Endothelial cell (in vitro differentiated cells): ENCODE data around the gene GSPT1. TPM values are rescaled to one million over a fixed set of nuclear protein-coding genes. Genes with fewer than 3 reads are reported as not detected.

Experiments used
- DNase-seq: peaks from one replicate; pipeline ENCODE4 v3.0.0; 2021; ENCODE audit warnings: low spot score
- H3K27ac Mint-ChIP-seq: one replicate; pipeline ENCODE4 v1.8.0; 2021; ENCODE audit warnings: mixed read lengths, inconsistent platforms; ENCODE audit not compliant: unreplicated experiment
- H3K27me3 Mint-ChIP-seq: one replicate; pipeline ENCODE4 v1.8.0; 2021; ENCODE audit warnings: mild to moderate bottlenecking, moderate library complexity, mixed read lengths, inconsistent platforms; ENCODE audit not compliant: unreplicated experiment
- H3K36me3 Mint-ChIP-seq: one replicate; pipeline ENCODE4 v1.8.0; 2021; ENCODE audit warnings: mild to moderate bottlenecking, low read depth, mixed read lengths, inconsistent platforms; ENCODE audit not compliant: unreplicated experiment
- H3K4me1 Mint-ChIP-seq: one replicate; pipeline ENCODE4 v1.8.0; 2021; ENCODE audit warnings: mild to moderate bottlenecking, mixed read lengths, inconsistent platforms; ENCODE audit not compliant: unreplicated experiment
- H3K4me3 Mint-ChIP-seq: one replicate; pipeline ENCODE4 v1.8.0; 2021; ENCODE audit warnings: mild to moderate bottlenecking, mixed read lengths, inconsistent platforms; ENCODE audit not compliant: unreplicated experiment
- H3K9me3 Mint-ChIP-seq: one replicate; pipeline ENCODE4 v1.8.0; 2021; ENCODE audit warnings: mixed read lengths, inconsistent platforms; ENCODE audit not compliant: unreplicated experiment
- CTCF ChIP-seq: fragments of 200-600 bp; sonication (generic); IDR thresholded peaks from one replicate; pipeline ENCODE4 v1.5.0; 2021; ENCODE audit warnings: antibody characterized with exemption; ENCODE audit not compliant: unreplicated experiment
- total RNA-seq: library from RNA; stranded (reverse); fragmentation: NEBNext Ultra II Directional; extraction: Animal tissue kit (Norgen Biotek cat#: 25700); gene quantifications from one replicate; pipeline ENCODE4 v1.2.1, GENCODE V29; 2021; ENCODE audit not compliant: unreplicated experiment

GSPT1 gene
- total RNA-seq, 1 donor from 2014 or later: 99.8 TPM

- no peaks in the 10 kb centered on the region for H3K4me1 Mint-ChIP-seq
- H3K27ac Mint-ChIP-seq: no peak overlapping the region
- no peak for DNase-seq
- H3K27me3 Mint-ChIP-seq: peaks cover 4% of the 10 kb centered on the region
- peaks cover 21% of the 10 kb centered on the region for H3K36me3 Mint-ChIP-seq
- no peak overlapping the region for H3K4me3 Mint-ChIP-seq
- no peaks in the 10 kb centered on the region for H3K9me3 Mint-ChIP-seq
- no peak for TF ChIP-seq CTCF
Observed at GRCh38 chr16:11884035-11884434, 31.7 kb downstream of the GSPT1 start.

GRCh38 chr16:11880007-11880406, 35.7 kb downstream of the GSPT1 start:
- Mint-ChIP-seq H3K9me3 (no peaks in the 10 kb centered on the region), H3K4me3 (no peak overlapping the region), H3K36me3 (peaks cover 8% of the 10 kb centered on the region), H3K4me1 (peaks cover 4% of the 10 kb centered on the region), H3K27ac (no peak overlapping the region), H3K27me3 (peaks cover under 1% of the 10 kb centered on the region)
- no peak for TF ChIP-seq CTCF
- no peak for DNase-seq

DNA sequence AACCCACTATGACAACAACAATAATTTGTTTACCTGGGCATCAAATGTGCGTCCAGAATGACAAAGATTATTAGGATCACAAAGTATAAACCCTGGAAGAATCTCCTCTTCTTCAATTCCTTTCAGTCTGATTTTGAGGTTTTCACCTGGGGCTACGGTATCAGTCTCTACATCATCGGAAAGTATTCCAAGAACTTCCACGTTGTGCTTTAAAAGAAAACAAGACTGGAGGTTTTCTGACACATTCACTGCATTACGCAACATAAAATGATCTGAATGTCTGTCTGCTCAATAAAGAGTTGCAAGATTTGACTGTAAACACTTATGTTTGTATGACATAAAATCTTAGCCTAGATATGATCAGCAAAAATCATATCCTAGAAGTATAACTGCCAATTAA, 38.4 kb downstream of the GSPT1 start:
- H3K4me3 Mint-ChIP-seq: no peak overlapping the region
- DNase-seq: no peak
- H3K27ac Mint-ChIP-seq: no peak overlapping the region
- peaks cover 4% of the 10 kb centered on the region for H3K4me1 Mint-ChIP-seq
- H3K9me3 Mint-ChIP-seq: no peaks in the 10 kb centered on the region
- peaks cover 2% of the 10 kb centered on the region for H3K27me3 Mint-ChIP-seq
- H3K36me3 Mint-ChIP-seq: peaks cover 11% of the 10 kb centered on the region
- no peak for TF ChIP-seq CTCF

DNA sequence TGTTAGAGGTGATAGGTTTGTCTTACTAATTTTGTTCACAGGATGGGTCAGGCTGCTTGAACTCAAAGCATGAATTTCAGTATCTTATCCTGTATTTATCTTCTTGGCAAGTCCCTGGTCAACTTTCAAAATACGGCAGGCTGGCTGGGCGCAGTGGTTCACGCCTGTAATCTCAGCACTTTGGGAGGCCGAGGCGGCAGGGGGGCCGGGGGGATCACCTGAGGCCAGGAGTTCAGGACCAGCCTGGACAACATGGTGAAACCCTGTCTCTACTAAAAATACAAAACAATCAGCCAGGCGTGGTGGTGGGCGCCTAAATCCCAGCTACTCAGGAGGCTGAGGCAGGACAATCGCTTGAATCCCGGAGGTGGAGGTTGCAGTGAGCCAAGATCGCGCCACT, 39.5 kb downstream of the GSPT1 start:
- TF ChIP-seq CTCF: no peak
- peaks cover 11% of the 10 kb centered on the region for H3K36me3 Mint-ChIP-seq
- no peak overlapping the region for H3K4me3 Mint-ChIP-seq
- H3K9me3 Mint-ChIP-seq: no peaks in the 10 kb centered on the region
- peaks cover 2% of the 10 kb centered on the region for H3K27me3 Mint-ChIP-seq
- no peak for DNase-seq
- H3K27ac Mint-ChIP-seq: no peak overlapping the region
- peaks cover 8% of the 10 kb centered on the region for H3K4me1 Mint-ChIP-seq

- TF ChIP-seq CTCF: no peak
- no peak for DNase-seq
- H3K36me3 Mint-ChIP-seq: peaks cover 11% of the 10 kb centered on the region
- peaks cover 8% of the 10 kb centered on the region for H3K4me1 Mint-ChIP-seq
- no peaks in the 10 kb centered on the region for H3K9me3 Mint-ChIP-seq
- H3K27me3 Mint-ChIP-seq: peaks cover 2% of the 10 kb centered on the region
- no peak overlapping the region for H3K27ac Mint-ChIP-seq
- H3K4me3 Mint-ChIP-seq: no peak overlapping the region
Observed at GRCh38 chr16:11875721-11876120, 40.0 kb downstream of the GSPT1 start.
